ENCODE results near the gene ZNF142.
A peak's percentile ranks its signal among the peaks of the same experiment; 100 is the strongest.

Gene ZNF142, protein sequence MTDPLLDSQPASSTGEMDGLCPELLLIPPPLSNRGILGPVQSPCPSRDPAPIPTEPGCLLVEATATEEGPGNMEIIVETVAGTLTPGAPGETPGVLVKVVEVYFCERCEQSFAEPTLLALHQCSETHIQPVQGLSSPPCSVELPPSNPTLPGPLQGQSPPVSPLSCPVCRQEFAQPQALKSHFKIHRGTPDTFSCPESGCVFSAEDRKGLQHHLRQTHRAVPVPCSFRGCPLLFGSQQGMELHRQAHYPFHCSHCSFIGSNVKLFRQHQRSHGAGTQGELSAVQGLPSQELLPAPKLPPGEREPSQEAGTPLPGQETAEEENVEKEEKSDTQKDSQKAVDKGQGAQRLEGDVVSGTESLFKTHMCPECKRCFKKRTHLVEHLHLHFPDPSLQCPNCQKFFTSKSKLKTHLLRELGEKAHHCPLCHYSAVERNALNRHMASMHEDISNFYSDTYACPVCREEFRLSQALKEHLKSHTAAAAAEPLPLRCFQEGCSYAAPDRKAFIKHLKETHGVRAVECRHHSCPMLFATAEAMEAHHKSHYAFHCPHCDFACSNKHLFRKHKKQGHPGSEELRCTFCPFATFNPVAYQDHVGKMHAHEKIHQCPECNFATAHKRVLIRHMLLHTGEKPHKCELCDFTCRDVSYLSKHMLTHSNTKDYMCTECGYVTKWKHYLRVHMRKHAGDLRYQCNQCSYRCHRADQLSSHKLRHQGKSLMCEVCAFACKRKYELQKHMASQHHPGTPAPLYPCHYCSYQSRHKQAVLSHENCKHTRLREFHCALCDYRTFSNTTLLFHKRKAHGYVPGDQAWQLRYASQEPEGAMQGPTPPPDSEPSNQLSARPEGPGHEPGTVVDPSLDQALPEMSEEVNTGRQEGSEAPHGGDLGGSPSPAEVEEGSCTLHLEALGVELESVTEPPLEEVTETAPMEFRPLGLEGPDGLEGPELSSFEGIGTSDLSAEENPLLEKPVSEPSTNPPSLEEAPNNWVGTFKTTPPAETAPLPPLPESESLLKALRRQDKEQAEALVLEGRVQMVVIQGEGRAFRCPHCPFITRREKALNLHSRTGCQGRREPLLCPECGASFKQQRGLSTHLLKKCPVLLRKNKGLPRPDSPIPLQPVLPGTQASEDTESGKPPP (N-terminal part only)

DNA sequence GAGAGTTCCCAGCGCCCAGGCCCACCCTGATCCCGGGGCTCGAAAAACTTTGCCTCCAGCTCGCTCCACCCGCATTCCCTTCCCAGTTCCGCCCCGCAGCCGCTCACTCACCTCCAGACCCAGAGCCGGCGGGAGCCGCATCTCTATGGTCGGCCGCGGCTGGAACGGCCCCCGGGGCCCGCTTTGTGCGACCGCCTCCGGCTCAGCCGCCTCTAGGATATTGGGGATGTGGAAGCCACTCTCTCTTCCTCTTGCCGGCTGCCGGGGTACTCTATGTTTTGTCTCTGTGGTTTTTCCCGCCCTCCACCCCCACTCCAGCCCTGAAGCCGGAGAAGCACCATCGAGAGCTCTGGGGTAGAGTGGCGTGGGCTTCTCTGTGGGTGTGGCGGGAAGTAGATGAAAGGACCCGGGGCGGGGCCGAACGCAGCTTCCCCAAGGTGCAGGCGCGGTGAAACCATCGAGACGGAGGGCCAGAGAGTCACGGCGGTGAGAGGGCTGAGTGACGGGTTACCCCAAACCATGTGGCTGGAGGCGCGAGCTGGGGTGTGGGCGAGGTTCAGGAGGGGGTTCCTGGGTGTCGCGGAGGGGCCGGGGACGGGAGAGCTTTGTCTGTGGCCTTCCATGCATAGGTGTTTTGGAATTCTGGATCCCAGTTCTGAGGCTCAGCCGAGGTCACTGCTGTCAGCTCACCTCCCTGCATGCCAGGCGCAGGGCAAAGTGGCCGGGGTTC lies at the start of gene ZNF142, which contains the start of gene BCS1L:
ZNF142 (minus strand) TSS at position 366 of the 730 bp plus-strand sequence. CDS start 3,194 bp downstream, outside the sequence.
BCS1L (plus strand) TSS at position 426 of the 730 bp plus-strand sequence. CDS start 1,305 bp downstream, outside the sequence.
- DNase-seq = peak; percentile 94

- no peak for DNase-seq
Measured at GRCh38 chr2:218708086-218708485, 48.7 kb upstream of the ZNF142 start.

DNA sequence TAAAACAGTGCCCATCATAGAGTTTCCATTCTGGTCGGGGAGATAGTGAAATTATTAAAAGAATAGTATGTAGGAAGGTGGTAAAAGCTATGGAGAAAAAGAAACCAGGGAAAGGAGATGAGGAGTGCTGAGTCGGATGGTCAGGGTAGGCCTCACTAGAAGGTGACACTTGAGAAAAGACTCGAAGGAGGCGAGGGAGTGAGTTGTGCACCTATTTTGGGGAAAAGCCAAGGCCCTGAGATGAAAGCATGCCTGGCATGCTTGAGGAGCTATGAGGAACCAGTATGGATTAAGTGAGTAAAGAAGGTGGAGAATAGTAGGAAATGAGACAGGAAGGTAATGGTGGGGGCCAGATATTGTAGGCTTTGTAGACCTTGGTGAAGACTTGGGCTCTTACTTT lies 43.9 kb upstream of the ZNF142 start:
- no peak for DNase-seq

GRCh38 chr2:218701806-218702205 lies 42.4 kb upstream of the ZNF142 start:
- DNase-seq = no peak

GRCh38 chr2:218698885-218699284 lies 39.5 kb upstream of the ZNF142 start:
- no peak for DNase-seq

DNA sequence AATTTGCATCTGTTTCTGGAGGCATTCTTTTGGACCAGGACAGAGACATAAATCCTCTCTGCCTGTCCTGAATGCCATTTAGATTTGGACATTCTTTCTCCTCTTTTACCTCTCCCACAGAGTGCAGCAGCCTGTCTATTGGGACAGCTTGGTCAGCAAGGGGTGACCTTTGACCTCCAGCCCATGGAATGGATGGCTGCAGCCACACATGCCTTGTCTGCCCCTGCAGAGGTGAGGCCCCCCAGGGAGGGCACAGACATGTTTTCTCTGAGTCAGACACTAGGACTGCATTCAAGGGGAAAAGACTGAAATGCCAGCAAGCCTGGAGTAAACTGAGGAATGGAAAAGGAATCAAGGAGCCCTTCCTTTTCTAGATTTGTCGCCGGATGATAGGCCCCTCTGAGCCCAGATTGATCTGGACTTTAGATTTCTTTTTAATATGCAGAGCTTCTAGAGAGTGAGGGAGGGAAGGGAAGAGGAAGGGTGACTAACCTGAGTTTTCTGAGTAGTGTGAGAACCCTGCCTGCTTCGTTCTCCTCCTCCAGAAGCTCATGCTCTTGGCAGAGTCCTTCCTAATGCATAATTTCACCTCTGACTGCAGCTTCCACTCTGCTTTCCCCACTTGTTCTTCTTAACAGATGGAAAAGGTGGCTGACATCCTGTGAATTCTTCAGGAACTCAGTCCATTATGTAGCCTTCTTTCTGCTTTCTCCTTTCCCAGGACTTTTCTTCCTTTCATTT lies 35.2 kb upstream of the ZNF142 start:
- DNase-seq = no peak

- DNase-seq = no peak
Measured at GRCh38 chr2:218691234-218691633, 31.8 kb upstream of the ZNF142 start.

- DNase-seq = peak; percentile 65
Measured at GRCh38 chr2:218687400-218688060, 28.1 kb upstream of the ZNF142 start.

DNA sequence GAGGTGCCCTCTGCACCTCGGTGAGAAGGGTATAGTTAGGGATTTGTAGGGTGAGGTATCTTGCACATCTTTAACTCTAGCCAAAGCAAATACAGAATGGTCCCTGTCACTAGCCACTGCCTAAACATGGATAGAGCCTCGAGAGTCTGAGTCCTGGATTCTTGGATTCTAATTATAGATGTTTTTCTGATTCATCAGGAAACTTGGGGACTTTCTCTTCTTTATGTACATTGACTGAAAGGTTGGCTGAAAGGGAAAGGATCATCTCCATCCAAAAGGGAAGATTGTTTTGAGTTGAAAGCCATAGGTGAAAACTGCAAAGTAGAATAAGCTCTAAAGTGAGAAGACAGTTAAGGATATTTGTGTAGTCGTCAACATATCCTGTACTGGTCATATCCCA lies 20.6 kb upstream of the ZNF142 start:
- no peak for DNase-seq

DNA sequence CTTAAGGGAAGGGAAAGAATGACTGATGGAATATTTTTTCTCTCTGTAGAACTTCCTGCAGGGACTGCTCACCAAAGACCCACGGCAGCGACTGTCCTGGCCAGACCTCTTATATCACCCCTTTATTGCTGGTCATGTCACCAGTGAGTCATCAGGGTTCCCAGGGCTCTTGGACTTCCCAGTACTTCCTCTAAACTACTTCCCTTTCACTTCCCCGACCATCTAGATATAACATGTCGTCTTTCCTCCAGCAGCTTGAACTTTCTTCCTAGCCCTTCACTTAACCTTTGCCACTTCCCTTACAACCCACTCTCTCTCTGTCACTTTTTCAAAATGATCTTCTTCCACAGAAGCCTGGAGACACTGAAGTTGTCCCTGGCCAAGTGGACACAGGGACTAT lies 19.7 kb upstream of the ZNF142 start:
- DNase-seq = no peak

GRCh38 chr2:218671654-218672566 lies 12.5 kb upstream of the ZNF142 start, which contains the start of the genes RNF25 and STK36:
RNF25 (minus strand) TSS chr2:218672002; CDS start chr2:218671970, 32 bp downstream.
STK36 (plus strand) TSS chr2:218672086; CDS start chr2:218672830, 744 bp downstream.
- peak; percentile 93 for DNase-seq

DNA sequence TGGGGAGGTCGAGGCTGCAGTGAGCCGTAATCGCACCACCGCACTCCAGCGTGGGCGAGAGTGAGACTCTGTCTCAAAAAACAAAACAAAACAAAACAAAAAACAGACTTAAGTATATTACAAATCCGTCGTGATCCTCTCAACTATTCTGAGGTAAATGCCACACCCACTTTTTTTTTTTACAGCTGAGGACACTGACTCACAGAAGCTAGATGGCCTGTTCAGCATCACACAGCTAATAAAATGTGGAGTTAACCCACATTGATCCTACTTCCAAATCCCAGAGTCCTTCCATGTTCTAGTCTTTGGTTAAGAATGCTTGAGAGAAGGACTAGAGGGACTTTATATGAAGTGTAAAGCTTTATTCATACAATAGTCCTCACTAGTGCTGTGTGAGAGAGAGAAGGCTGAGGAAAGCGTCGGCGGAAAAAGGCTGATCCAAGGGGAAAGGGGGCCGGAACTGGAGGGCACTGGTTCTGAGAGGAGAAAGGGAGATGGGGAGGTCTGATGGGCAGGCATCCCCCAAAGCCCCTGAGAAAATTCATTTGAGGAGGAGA lies 11.8 kb upstream of the ZNF142 start:
- DNase-seq = no peak

DNA sequence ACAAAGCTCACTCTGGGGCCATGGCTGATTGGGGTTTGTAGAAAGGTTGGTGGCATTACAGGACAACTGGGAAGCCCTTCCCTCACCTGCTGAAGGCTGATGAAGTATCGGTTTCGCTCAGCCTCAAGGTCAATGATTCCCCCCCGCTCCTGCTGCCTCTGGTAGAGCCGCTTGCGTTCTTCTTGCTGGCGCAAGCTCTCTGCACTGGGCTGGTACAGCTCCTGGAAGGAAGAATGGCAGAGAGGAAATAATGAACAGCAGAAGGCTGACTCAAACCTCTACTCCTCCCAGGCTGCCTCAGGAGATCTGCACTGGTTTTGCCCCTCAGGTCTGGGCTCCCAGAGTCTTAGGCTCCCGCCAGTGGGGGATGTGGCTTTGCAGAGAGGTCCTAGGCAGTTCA lies 5.2 kb upstream of the ZNF142 start:
- DNase-seq = no peak

- no peak for DNase-seq
Measured at GRCh38 chr2:218663901-218664300, 4.5 kb upstream of the ZNF142 start.

DNA sequence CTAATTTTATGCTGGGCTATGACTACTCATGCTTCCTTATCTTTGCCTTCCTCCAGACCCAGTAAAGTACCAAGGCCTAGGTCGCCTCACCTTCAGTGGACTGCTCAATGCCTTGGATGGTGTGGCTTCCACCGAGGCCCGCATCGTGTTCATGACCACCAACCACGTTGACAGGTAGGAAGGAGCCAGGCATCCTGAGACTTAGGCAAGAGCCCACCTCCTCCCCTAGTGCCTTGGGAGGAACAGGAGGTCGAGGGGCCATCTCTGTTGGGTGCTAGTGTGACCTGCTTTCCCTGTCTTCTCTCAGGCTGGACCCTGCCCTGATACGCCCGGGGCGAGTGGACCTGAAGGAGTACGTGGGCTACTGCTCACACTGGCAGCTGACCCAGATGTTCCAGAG lies 3.4 kb upstream of the ZNF142 start:
- DNase-seq = no peak

DNA sequence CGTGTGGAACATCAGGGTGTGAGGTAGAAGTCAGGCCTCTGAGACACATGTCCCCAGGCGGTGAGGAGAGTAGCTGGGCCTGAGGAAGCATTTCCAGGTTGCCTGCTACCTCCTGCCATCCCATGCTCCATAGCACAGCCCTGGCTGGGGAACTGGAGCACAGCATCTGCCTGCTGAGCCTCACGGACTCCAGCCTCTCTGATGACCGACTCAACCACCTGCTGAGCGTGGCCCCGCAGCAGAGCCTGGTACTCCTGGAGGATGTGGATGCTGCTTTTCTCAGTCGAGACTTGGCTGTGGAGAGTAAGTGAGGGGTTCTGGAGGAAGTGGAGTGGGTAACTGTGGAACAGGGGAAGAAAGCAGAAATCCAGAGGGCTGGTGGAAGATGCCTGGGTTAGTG lies 3.0 kb upstream of the ZNF142 start:
- DNase-seq = no peak

DNA sequence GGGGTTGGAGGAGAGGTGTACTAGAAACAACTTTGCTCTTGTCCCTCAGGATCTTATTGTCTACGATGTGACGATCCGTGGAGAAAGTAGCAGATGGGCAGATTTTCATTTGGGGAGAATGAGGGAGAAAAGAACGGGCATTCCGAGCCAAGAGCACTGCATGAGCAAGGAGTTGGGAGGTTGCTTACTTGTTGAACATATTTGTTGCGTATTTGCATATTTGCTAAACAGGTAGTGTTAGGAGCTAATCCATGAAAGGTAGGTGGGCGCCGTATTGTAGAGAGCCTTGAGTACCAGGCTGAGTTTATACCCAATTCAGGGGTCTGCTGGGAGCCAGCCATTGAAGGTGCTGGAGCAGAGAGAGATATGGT lies 550 bp upstream of the ZNF142 start:
- DNase-seq = no peak

- DNase-seq = no peak
Measured at GRCh38 chr2:218658671-218659257, 659 bp downstream of the ZNF142 start.

- DNase-seq = no peak
Measured at GRCh38 chr2:218655751-218656150, 3.7 kb downstream of the ZNF142 start.

Data from left hindlimb (tissue), 1 donor.